Endometrial microvascular endothelial cells (primary cell): ENCODE data around the gene FBXO9. TPM values are rescaled to one million over a fixed set of nuclear protein-coding genes. Genes with fewer than 3 reads are reported as not detected.

Experiments used
- in situ Hi-C: cut with HindIII; loops from 2 replicates; pipeline ENCODE4 v1.10.0; 2017; ENCODE audit warnings: low sequenced_read_pairs, low pct_unique_long_range_greater_than_20kb; ENCODE audit errors: inconsistent ontology term
- total RNA-seq: library from RNA; depleted of rRNA; stranded (reverse); fragments of >200 nt; gene quantifications from one replicate; pipeline ENCODE4 v1.2.3, GENCODE V29; 2015; ENCODE audit errors: inconsistent ontology term

The FBXO9 gene
- total RNA-seq: 41.0 TPM

- in situ Hi-C loops: no loop called here
These were observed at the start of gene FBXO9 for GRCh38 chr6:53065266-53066076. TSS of gene FBXO9 (plus strand) at chr6:53065404. CDS start at chr6:53065790, 386 bp downstream.

GRCh38 chr6:53015486-53015885 is 49.7 kb upstream of the FBXO9 start:
- in situ Hi-C loops: no loop called here

- in situ Hi-C loops: no loop called here
These were observed 46.8 kb upstream of the FBXO9 start for GRCh38 chr6:53018446-53018845.

- in situ Hi-C loops: no loop called here
These were observed 45.0 kb upstream of the FBXO9 start for GRCh38 chr6:53020005-53020744.

GRCh38 chr6:53023323-53023722 is 41.9 kb upstream of the FBXO9 start:
- in situ Hi-C loops: no loop called here

GRCh38 chr6:53026526-53026925 is 38.7 kb upstream of the FBXO9 start:
- in situ Hi-C loops: no loop called here

- in situ Hi-C loops: no loop called here
These were observed 38.0 kb upstream of the FBXO9 start for GRCh38 chr6:53027131-53027718.

- in situ Hi-C loops: no loop called here
These were observed 36.7 kb upstream of the FBXO9 start for GRCh38 chr6:53028467-53028866.

- in situ Hi-C loops: no loop called here
These were observed 35.9 kb upstream of the FBXO9 start for GRCh38 chr6:53029257-53029656.

- in situ Hi-C loops: no loop called here
These were observed 35.4 kb upstream of the FBXO9 start for GRCh38 chr6:53029761-53030160.

GRCh38 chr6:53031281-53031680 is 33.9 kb upstream of the FBXO9 start:
- in situ Hi-C loops: no loop called here

- in situ Hi-C loops: no loop called here
These were observed 32.4 kb upstream of the FBXO9 start for GRCh38 chr6:53032849-53033248.

GRCh38 chr6:53033764-53034163 is 31.4 kb upstream of the FBXO9 start:
- in situ Hi-C loops: no loop called here

- in situ Hi-C loops: no loop called here
These were observed 29.5 kb upstream of the FBXO9 start for GRCh38 chr6:53035549-53036213.

- in situ Hi-C loops: no loop called here
These were observed 27.1 kb upstream of the FBXO9 start for GRCh38 chr6:53038141-53038540.

GRCh38 chr6:53038596-53038995 is 26.6 kb upstream of the FBXO9 start:
- in situ Hi-C loops: no loop called here

GRCh38 chr6:53041356-53041755 is 23.8 kb upstream of the FBXO9 start:
- in situ Hi-C loops: no loop called here

GRCh38 chr6:53042112-53042511 is 23.1 kb upstream of the FBXO9 start:
- in situ Hi-C loops: no loop called here

- in situ Hi-C loops: no loop called here
These were observed 21.6 kb upstream of the FBXO9 start for GRCh38 chr6:53043581-53043980.
